HFF-Myc (cell line): ENCODE results near the gene GAK.

ENCODE experiments used
- DNase-seq: peaks from one replicate; pipeline ENCODE4 v3.0.0-alpha.2; 2011; ENCODE audit warnings: low read depth; ENCODE audit errors: extremely low read depth
- H3K4me3 ChIP-seq: replicated peaks from 2 replicates; pipeline ENCODE4 v1.5.1; 2011; ENCODE audit warnings: low read depth, mild to moderate bottlenecking, control low read depth, low read length
- TF ChIP-seq, protein P1 (sequence below): IDR thresholded peaks from 2 replicates; pipeline ENCODE4 v1.5.1; 2012; ENCODE audit warnings: mild to moderate bottlenecking, low read depth, low read length, control low read depth; ENCODE audit errors: missing control alignments

GAK gene

GRCh38 chr4:905485-906338 is 26.4 kb downstream of the GAK start:
- DNase-seq = no peak
- no peak overlapping the region for H3K4me3 ChIP-seq
- TF ChIP-seq, protein P1, sequence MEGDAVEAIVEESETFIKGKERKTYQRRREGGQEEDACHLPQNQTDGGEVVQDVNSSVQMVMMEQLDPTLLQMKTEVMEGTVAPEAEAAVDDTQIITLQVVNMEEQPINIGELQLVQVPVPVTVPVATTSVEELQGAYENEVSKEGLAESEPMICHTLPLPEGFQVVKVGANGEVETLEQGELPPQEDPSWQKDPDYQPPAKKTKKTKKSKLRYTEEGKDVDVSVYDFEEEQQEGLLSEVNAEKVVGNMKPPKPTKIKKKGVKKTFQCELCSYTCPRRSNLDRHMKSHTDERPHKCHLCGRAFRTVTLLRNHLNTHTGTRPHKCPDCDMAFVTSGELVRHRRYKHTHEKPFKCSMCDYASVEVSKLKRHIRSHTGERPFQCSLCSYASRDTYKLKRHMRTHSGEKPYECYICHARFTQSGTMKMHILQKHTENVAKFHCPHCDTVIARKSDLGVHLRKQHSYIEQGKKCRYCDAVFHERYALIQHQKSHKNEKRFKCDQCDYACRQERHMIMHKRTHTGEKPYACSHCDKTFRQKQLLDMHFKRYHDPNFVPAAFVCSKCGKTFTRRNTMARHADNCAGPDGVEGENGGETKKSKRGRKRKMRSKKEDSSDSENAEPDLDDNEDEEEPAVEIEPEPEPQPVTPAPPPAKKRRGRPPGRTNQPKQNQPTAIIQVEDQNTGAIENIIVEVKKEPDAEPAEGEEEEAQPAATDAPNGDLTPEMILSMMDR = no peak

DNA sequence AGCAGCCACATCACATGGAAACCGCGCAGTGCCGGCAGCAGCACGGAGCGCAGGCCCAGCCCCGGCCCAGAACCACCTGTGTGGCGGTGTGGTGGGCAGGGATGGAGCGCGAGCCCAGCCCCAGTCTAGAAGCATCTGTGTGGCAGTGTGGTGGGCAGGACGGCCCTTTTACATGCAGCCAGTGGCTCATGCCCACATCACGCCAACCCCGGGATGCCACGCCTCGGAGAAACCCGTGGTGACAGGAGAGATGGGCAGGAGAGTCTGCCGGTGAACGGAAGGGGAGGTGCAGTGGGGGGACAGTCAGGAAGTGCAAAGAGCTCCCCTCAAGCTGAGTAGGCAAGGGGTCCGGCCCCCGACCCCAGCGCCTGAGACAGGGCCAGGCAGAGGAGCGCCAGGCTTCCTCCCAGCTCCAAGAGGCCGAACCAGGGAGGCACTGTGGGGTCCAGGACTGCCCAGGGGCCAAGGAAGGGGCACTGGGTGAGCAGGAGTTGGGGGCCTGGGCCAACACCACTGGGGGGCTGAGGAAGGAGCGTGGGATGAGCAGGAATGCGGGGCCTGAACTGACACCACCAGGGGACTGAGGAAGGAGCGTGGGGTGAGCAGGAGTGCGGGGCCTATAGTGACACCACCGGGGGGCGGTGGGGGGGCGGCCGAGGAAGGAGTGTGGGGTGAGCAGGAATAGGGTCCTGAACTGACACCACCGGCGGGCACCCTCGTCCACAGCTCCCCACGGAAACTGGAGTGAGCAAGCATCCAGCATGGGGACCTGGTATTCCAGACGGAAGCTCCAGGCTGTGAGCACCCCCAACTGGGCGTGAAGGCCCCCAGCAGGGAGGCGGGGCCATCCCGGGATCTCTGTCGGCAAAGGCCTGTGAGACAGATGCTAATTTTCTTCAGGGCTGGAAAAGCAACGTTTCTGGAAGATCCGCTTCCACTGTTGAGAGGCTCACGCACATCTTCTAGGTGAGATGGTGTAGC is 28.8 kb downstream of the GAK start:
- no peak overlapping the region for H3K4me3 ChIP-seq
- no peak for DNase-seq
- TF ChIP-seq, protein P1 = no peak

- H3K4me3 ChIP-seq = no peak overlapping the region
- TF ChIP-seq, protein P1 = no peak
- no peak for DNase-seq
Measured at GRCh38 chr4:901192-901910, 30.8 kb downstream of the GAK start.

- DNase-seq = no peak
- TF ChIP-seq, protein P1 = no peak
- H3K4me3 ChIP-seq = no peak overlapping the region
Measured at GRCh38 chr4:900721-901120, 31.4 kb downstream of the GAK start.

DNA sequence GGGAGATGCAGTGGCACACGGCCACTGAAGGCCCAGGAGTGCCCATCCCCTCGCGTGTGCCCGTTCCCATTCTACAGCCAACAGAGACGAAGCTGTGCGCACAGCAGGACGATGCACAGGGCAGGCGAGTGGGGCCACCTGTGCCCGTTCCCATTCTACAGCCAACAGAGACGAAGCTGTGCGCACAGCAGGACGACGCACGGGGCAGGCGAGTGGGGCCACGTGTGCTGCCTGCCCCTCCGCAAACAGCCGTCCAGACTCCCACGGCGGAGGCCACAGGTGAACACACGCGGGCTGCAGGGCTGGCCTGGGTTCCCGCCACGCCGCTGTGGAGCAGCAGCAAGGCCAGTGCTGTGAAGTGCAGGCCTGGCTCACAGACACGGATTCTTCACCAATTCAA is 32.0 kb downstream of the GAK start:
- no peak overlapping the region for H3K4me3 ChIP-seq
- TF ChIP-seq, protein P1 = no peak
- no peak for DNase-seq

GRCh38 chr4:899556-899906 is 32.6 kb downstream of the GAK start:
- TF ChIP-seq, protein P1 = no peak
- no peak overlapping the region for H3K4me3 ChIP-seq
- DNase-seq = no peak
